Fibroblast of skin of abdomen (primary cell): Measurements from ENCODE around the gene ITGB8.

Experiments used
- DNase-seq: peaks from one replicate; pipeline ENCODE4 v3.0.0-alpha.2; 2013

ITGB8 gene

GRCh38 chr7:20432071-20432470 is 101.4 kb downstream of the ITGB8 start:
- DNase-seq, result no peak

DNA sequence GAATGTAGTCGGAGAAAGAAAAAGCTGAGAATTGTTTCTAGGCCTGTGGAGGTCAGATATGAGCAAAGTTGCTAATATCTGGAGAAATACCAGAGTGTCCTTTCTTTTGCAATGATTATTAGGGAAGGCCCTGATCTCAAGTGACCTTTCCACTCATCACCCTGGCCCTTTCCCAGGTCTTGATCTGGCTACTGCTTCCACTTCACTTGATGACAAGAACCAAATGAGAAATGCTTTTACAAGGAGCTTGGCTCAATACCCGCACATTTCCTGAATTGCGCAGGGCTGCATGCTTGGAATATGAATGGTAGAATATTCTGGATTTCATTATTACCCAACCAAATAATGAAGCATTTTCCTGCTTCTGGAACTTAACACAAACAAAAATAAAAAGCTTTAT is 104.6 kb downstream of the ITGB8 start:
- DNase-seq, result peak; percentile 48

DNA sequence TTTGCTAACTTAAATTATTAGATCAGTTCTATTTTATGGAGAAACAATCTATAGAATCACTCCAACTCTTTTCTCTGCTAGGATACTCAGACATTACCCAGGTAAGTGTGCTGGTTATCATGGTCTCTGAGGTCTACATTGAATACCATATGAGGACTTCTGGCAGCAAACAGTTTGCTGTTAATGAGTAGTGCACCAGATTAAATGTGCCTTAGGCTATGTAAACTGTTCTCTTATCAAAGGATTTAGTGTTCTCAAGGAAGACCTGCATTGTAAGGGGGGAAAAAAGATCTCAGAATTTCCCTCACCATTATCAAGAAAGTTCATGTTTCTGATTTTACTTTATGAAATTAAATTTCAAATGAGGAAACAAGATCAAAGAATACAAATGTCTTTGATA is 107.5 kb downstream of the ITGB8 start:
- no peak for DNase-seq

DNA sequence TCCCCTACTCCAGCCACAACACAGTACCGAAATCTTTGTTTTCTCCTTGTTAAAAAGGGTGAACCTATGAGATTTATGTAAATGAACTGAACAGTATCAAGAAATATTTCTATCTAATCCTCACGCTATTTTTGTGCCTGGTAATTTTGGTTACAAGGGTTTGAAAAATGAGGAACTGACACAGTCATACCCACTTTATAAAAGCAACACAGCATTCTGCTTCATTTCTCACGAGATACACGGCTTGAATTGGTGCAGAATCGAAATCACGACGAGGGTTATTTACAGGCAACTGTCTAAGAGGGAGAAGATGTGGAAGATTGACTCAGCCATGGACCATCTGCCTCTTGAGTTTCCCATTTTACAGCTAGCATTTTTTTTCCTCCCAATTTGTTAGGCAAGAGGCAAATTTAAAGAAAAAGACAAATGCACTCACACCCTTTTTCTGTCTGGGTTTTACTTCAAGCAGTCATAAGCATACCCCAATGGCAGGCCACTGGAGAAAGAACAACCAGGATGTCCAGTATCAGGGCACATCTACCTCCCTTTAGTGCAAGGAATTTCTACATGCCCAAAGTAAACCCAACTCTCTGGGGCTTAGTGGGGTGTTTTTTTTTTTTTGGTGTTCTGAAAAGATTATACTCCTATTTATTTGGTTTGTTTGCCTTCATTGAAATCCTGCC is 108.1 kb downstream of the ITGB8 start:
- no peak for DNase-seq

DNA sequence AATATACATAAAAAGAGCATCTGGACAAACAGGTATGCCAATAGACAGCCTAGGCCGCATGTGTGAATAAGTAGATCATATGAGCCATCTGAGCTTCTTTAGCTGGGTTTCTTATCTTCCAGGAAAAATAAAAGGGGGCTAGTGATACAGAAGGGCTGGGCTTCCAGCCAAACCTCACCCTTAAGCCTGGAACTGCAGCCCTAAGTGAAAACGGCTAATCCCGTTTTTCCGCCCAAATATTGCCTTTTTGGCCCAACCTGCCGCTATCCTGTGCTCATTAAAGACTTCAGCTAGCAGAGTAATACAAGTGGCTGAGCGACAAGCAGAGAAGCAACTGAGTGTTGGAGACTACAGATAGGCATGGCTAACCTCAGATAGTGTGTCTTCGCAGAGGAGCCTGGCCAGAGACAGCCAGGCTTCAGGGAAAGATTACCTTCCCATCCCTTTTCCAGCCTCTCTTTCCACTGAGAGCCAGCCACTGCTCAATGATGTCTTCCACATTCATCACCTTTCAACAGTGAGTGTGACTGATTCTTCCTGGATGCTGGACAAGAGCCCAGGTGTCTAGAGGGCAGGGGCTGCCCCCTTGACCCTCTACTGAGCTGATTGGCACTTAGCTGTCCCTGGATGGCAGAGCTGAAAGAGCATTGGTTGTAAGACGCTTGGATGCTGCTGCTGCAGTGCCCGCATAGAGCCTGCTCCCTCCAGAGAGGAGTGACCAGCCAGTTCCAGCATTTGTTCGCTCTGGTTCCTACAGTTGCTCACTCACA is 108.9 kb downstream of the ITGB8 start:
- no peak for DNase-seq

- DNase-seq, result peak; percentile 38
Measured at GRCh38 chr7:20440472-20441105, 109.9 kb downstream of the ITGB8 start.

- no peak for DNase-seq
Measured at GRCh38 chr7:20441346-20441745, 110.6 kb downstream of the ITGB8 start.

DNA sequence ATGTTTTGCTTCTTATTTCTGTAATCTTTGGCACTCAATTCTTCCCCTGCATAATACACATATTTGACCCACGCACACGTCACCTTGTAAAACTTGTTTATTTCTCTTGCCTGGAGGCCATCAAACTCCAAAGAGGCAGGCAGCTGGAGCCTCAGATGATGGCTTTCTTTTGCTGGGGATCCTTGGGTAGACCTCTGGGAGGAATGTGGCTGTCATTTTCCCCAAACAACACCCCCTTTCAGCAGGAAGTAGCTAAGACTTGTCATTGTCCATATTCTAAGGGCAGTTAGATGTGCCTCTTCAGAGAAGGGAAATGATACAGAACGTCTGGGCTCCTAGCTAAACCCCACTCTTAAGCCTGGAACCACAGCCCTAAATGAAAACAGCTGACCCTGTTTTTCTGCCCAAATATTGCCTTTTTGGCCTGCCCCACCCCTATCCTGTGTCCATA is 111.3 kb downstream of the ITGB8 start:
- no peak for DNase-seq

DNA sequence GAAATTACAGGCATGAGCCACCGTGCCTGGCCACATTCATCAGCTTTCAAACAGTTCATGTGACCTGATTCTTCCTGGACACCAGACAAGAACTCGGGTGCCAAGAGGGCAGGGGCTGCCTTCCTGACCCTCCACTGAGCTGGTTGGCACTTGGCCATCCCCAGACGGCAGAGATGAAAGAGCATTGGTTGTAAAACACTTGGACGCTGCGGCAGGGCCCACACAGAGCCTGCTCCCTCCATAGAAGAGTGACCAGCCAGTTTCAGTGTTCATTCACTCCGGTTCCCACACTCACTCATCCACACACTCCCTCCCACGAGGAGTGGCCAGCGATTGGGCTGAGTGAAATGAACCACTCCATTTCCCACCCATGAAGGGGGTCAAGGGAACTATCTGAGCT is 112.3 kb downstream of the ITGB8 start:
- DNase-seq, result no peak

DNA sequence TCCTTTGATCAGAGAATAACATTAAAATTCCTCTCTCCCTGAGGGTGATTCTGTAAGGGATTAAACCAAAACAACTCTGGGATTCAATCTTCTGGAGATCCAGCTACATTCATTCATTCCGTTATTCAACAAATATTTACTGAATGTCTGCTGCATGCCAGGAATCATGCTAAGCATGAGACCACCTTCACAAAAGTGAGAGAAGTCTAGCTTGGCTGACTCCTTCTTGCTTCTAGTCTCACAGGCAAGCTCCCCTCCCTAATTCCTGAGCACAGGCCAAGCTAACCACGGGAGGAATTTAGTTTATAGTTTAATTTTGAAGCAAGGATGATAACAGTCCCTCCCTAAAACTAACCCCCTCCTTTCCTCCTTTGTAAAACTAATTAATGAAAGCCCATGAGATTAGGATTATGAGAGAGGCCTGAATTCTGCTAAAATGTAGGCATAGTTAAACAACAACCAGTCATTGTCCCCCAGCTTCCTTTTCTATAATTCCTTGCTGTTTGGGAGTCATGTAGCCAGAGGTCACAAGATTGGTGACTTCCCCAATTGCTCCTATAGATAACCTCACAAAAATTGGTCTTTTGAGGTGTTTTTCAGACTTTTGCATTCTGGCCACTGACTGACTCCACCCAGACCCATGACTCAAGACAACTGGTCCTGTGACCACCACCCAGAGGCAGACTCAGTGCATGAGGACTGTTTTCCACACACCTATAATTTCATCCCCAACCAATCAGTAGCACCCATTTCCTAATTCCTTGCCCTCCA is 113.5 kb downstream of the ITGB8 start:
- DNase-seq, result peak; percentile 39

DNA sequence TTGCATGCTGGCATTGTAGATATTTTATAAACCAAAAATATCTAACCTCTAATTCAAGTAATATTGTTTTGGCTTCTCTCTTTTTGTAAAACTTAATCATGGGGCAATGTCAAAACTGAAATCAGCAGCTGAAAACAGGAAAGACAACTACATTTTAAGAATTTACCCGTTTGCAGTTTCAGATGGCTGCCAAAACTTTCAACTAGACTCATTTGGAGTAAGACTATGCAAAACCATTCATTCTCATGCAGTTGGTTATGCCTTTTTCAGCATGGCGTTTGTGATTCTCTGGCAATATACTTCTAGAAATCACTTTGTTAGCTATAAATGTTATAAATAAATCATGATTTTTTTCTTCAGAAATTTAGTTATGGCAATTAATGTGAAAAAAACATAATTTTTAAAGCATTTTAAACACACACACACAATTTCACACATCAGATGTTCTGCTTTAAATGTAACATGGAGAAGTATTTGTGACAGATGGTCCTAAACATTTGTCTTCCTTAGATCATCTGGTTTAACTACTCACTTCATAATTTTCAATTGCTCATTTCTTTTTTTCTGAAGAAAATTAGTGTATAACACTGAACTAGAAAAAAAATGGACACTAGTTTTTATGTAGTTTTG is 116.4 kb downstream of the ITGB8 start:
- no peak for DNase-seq

GRCh38 chr7:20449176-20449575 is 118.5 kb downstream of the ITGB8 start:
- no peak for DNase-seq

DNA sequence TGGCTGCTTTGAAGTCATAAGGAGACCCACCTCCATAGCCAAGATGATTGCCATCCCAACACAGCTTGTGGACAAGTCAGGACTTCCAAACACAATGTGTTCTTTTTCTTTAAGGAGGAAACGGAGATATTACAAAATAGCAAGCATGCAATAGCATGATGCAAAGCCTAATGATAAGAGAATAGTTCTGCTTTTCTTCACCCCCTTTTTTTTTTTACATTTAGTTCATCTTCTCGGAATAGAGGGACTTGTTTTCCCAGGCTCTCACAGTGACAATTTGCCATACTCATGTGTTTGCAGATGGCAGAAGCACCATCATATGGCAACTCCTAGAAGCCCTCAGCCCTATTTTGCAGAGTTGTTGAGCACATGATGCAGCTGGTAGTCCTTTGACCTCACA is 119.8 kb downstream of the ITGB8 start:
- no peak for DNase-seq

DNA sequence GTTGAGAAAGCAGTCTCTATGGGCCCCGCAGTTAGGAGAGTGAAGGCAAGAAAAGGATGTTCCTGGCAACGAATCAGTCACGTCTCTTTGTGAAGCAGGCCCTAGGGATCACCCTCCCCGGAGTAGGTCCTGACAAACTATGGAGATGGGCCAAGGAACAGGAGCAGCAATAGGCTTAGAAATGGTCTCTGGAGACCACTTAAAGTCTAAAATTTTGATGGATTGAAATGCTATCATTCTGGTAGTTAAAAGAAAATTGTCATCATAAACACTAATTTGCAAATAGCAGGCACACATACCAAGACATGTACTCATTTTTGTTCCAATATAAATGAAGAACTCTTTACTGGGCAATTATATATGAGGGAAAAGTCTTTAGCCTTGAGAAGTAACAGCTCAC is 123.5 kb downstream of the ITGB8 start:
- DNase-seq, result no peak

DNA sequence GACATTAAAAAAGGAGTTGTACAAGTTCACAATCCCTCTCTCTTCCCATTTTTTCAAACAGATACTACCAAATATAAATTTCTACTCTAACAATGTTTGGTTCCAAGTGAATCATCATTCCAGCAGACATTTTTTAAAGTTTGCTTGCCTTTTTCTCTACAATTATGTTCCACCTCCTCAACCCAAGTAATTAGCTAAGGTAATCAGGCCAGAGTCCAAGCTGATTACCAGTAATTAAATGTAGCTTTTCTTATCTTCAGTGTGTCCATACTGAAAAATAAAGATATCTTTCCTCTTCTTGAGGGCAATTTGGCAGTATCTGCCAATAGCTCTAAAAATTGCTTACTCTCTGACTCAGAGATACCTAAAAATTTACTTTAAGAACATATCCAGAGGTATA is 126.0 kb downstream of the ITGB8 start:
- DNase-seq, result no peak

DNA sequence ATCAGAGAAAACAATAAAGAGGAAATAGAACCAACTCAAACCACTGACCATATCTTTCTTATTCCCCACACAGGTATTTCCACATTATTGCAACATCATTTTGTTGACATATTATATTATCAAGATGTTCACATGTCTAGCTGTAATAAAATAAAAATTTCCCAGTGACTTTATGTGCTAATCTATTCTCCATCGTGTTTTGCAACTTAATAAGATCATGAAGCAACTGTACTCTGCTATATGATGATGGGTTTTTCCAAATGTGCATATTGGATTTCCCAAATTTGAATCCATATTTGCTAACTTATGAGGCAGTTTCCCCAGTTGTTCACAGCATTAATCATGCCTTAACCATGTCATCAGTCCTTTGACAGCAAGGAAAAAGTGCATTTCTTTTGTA is 127.8 kb downstream of the ITGB8 start:
- no peak for DNase-seq

GRCh38 chr7:20459419-20459818 is 128.7 kb downstream of the ITGB8 start:
- DNase-seq, result no peak

DNA sequence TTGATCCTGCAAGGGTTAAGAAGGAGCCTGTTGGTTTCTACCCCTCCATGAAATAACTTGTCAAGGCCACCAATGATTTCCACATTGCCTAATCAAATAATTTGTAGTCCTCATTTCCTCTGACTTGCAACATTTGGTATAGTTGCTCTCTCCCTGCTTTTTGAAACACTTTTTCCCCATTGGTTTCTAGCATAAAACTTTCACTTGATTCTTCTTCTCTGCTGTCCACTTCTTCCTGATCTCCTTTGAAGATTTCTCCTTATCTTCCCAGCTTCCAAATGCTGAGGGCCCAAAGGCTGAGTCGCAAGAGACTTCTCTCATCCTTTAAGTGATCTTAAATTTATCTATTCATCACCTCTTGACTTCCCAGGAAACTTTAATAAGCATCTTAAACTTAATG is 134.2 kb downstream of the ITGB8 start:
- no peak for DNase-seq
